Activated CD8-positive, alpha-beta T cell treated with anti-CD3 and anti-CD28 coated beads, Interleukin-2, amount 10 ng/mL, durations not matched to agents 7 days and 5 days (primary cell): Measurements from ENCODE around the gene PDCD5. TPM values are rescaled to one million over a fixed set of nuclear protein-coding genes. Genes with fewer than 3 reads are reported as not detected.
"Not testable (repeated sequence)": the region's sequence is repeated elsewhere in the genome, so short reads cannot be mapped to it uniquely, and the experiment has no call there.

Experiments
- ATAC-seq: fragments of 150-1000 bp; cut with Tn5 transposase; one replicate; pipeline ENCODE4 v1.10.0; 2021; ENCODE audit warnings: moderate library complexity
- CTCF ChIA-PET: fragments of 350-600 bp; sonication (Branson Sonifier 250); formaldehyde crosslinking; loops from one replicate; lab custom pipeline; 2021; ENCODE audit warnings: antibody characterized with exemption; lab: Charles Lee
- POLR2A ChIA-PET: fragments of 350-600 bp; sonication (Branson Sonifier 250); formaldehyde crosslinking; loops from one replicate; lab custom pipeline; 2021; ENCODE audit warnings: antibody characterized with exemption; lab: Charles Lee
- DNase-seq: peaks from one replicate; pipeline ENCODE4 v3.0.0-alpha.2; 2020
- H3K27ac Mint-ChIP-seq: one replicate; pipeline ENCODE4 v1.8.0; 2021; ENCODE audit warnings: mild to moderate bottlenecking, mixed read lengths
- H3K27me3 Mint-ChIP-seq: one replicate; pipeline ENCODE4 v1.8.0; 2021; ENCODE audit warnings: low read depth, mixed read lengths
- H3K36me3 Mint-ChIP-seq: one replicate; pipeline ENCODE4 v1.8.0; 2021; ENCODE audit warnings: low read depth, mixed read lengths
- H3K4me1 Mint-ChIP-seq: one replicate; pipeline ENCODE4 v1.8.0; 2021; ENCODE audit warnings: low read depth, mixed read lengths
- H3K4me3 Mint-ChIP-seq: one replicate; pipeline ENCODE4 v1.8.0; 2021; ENCODE audit warnings: mild to moderate bottlenecking, mixed read lengths
- H3K9me3 Mint-ChIP-seq: one replicate; pipeline ENCODE4 v1.8.0; 2022; ENCODE audit warnings: mixed read lengths; ENCODE audit not compliant: insufficient read depth
- total RNA-seq, 2 experiments: library from RNA; stranded (reverse); gene quantifications; one replicate each; pipeline ENCODE4 v1.2.3, GENCODE V29; 2021

PDCD5 gene
- total RNA-seq, 2 experiments from 2014 or later: 147 to 159 TPM

GRCh38 chr19:32581705-32582179 lies 752 bp downstream of the PDCD5 start:
- no peak for DNase-seq
- no peak for ATAC-seq
- H3K27me3 Mint-ChIP-seq: peaks cover 9% of the 10 kb centered on the region
- H3K36me3 Mint-ChIP-seq: peaks cover 30% of the 10 kb centered on the region
- CTCF ChIA-PET: interaction anchor here (0.9 to 1.5 kb wide), 3 partner anchors 18 to 595 kb away, joined by 3 to 4 read pairs (median 4); partner anchors contain the start of gene ZNF507
- H3K4me1 Mint-ChIP-seq: peaks cover 44% of the 10 kb centered on the region
- H3K9me3 Mint-ChIP-seq: no peaks in the 10 kb centered on the region
- POLR2A ChIA-PET: interaction anchor here (0.8 to 1.4 kb wide), 2 partner anchors 176 to 390 kb away, joined by 3 to 4 read pairs; partner anchors contain the start of genes CEP89, DPY19L3 and FAAP24
- peak overlapping the region; percentile 78 for H3K27ac Mint-ChIP-seq
- peak overlapping the region; percentile 89 for H3K4me3 Mint-ChIP-seq

- H3K27me3 Mint-ChIP-seq, H3K27ac Mint-ChIP-seq, POLR2A ChIA-PET, H3K9me3 Mint-ChIP-seq, ATAC-seq, H3K4me3 Mint-ChIP-seq, DNase-seq, CTCF ChIA-PET: not testable (repeated sequence)
- Mint-ChIP-seq H3K36me3 (peaks cover 60% of the 10 kb centered on the region), H3K4me1 (peaks cover 37% of the 10 kb centered on the region)
Measured at GRCh38 chr19:32587747-32588504, 6.9 kb downstream of the PDCD5 start.

- H3K36me3 Mint-ChIP-seq: peaks cover 71% of the 10 kb centered on the region
- POLR2A ChIA-PET: interaction anchor here (0.7 kb wide), 1 partner anchor 81 kb away, joined by 3 read pairs; the partner anchor contains the start of gene ANKRD27
- CTCF ChIA-PET: interaction anchor here (1.6 kb wide), 1 partner anchor 9 kb away, joined by 3 read pairs; no protein-coding TSS in a partner anchor
- no peak for DNase-seq
- H3K9me3 Mint-ChIP-seq: no peaks in the 10 kb centered on the region
- no peaks in the 10 kb centered on the region for H3K4me1 Mint-ChIP-seq
- H3K4me3 Mint-ChIP-seq: no peak overlapping the region
- H3K27me3 Mint-ChIP-seq: no peaks in the 10 kb centered on the region
- no peak overlapping the region for H3K27ac Mint-ChIP-seq
- no peak for ATAC-seq
Measured at GRCh38 chr19:32594021-32594420, 13.0 kb downstream of the PDCD5 start.

GRCh38 chr19:32595491-32595890 lies 14.5 kb downstream of the PDCD5 start:
- ATAC-seq (no peak), DNase-seq (no peak)
- no peaks in the 10 kb centered on the region for H3K9me3 Mint-ChIP-seq
- POLR2A ChIA-PET: no interaction called here
- no peaks in the 10 kb centered on the region for H3K27me3 Mint-ChIP-seq
- peaks cover 8% of the 10 kb centered on the region for H3K4me1 Mint-ChIP-seq
- H3K4me3 Mint-ChIP-seq: no peak overlapping the region
- H3K27ac Mint-ChIP-seq: no peak overlapping the region
- H3K36me3 Mint-ChIP-seq: peaks cover 74% of the 10 kb centered on the region
- CTCF ChIA-PET: no interaction called here

GRCh38 chr19:32598022-32598421 lies 17.0 kb downstream of the PDCD5 start:
- ATAC-seq (no peak), DNase-seq (no peak)
- H3K27ac Mint-ChIP-seq: no peak overlapping the region
- peaks cover 8% of the 10 kb centered on the region for H3K4me1 Mint-ChIP-seq
- ChIA-PET POLR2A (no interaction called here), CTCF (interaction anchor here (1.1 to 1.2 kb wide), 2 partner anchors 11 to 14 kb away, joined by 3 read pairs; no protein-coding TSS in a partner anchor)
- peaks cover 59% of the 10 kb centered on the region for H3K36me3 Mint-ChIP-seq
- no peaks in the 10 kb centered on the region for H3K9me3 Mint-ChIP-seq
- H3K27me3 Mint-ChIP-seq: no peaks in the 10 kb centered on the region
- H3K4me3 Mint-ChIP-seq: no peak overlapping the region

- ChIA-PET CTCF (interaction anchor here (0.8 to 1.9 kb wide), 9 partner anchors 14 to 137 kb away, joined by 3 to 15 read pairs (median 4); partner anchors contain the start of genes ANKRD27, PDCD5 and RGS9BP), POLR2A (no interaction called here)
- Mint-ChIP-seq H3K4me1 (peaks cover 8% of the 10 kb centered on the region), H3K27me3 (no peaks in the 10 kb centered on the region), H3K27ac (no peak overlapping the region), H3K4me3 (no peak overlapping the region), H3K9me3 (no peaks in the 10 kb centered on the region), H3K36me3 (peaks cover 52% of the 10 kb centered on the region)
- DNase-seq: no peak
- ATAC-seq: no peak
Measured at GRCh38 chr19:32599258-32599657, 18.3 kb downstream of the PDCD5 start.

- Mint-ChIP-seq H3K4me3 (no peak overlapping the region), H3K36me3 (peaks cover 50% of the 10 kb centered on the region), H3K27me3 (no peaks in the 10 kb centered on the region), H3K9me3 (no peaks in the 10 kb centered on the region), H3K4me1 (peaks cover 8% of the 10 kb centered on the region), H3K27ac (no peak overlapping the region)
- POLR2A ChIA-PET: interaction anchor here (0.5 kb wide), 1 partner anchor 47 kb away, joined by 3 read pairs; no protein-coding TSS in a partner anchor
- CTCF ChIA-PET: interaction anchor here (0.7 to 1.9 kb wide), 17 partner anchors 15 to 375 kb away, joined by 3 to 15 read pairs (median 4); partner anchors contain the start of genes ANKRD27, PDCD5 and RGS9BP
- DNase-seq (peak; percentile 69), ATAC-seq (peak; percentile 65)
Measured at GRCh38 chr19:32599736-32600157, 18.8 kb downstream of the PDCD5 start.

GRCh38 chr19:32603961-32604360 lies 23.0 kb downstream of the PDCD5 start:
- CTCF ChIA-PET: no interaction called here
- Mint-ChIP-seq H3K4me1 (peaks cover 8% of the 10 kb centered on the region), H3K27ac (no peak overlapping the region), H3K27me3 (no peaks in the 10 kb centered on the region), H3K36me3 (peaks cover 26% of the 10 kb centered on the region), H3K4me3 (no peak overlapping the region), H3K9me3 (no peaks in the 10 kb centered on the region)
- no peak for DNase-seq
- POLR2A ChIA-PET: no interaction called here
- no peak for ATAC-seq

- Mint-ChIP-seq H3K36me3 (peaks cover 22% of the 10 kb centered on the region), H3K27ac (no peak overlapping the region), H3K27me3 (no peaks in the 10 kb centered on the region), H3K9me3 (no peaks in the 10 kb centered on the region), H3K4me1 (no peaks in the 10 kb centered on the region), H3K4me3 (no peak overlapping the region)
- ATAC-seq (no peak), DNase-seq (no peak)
- ChIA-PET CTCF (no interaction called here), POLR2A (no interaction called here)
Measured at GRCh38 chr19:32605544-32605943, 24.6 kb downstream of the PDCD5 start.

GRCh38 chr19:32606289-32606688 lies 25.3 kb downstream of the PDCD5 start:
- Mint-ChIP-seq H3K36me3 (peaks cover 20% of the 10 kb centered on the region), H3K27me3 (no peaks in the 10 kb centered on the region), H3K4me1 (no peaks in the 10 kb centered on the region), H3K9me3 (no peaks in the 10 kb centered on the region), H3K27ac (no peak overlapping the region), H3K4me3 (no peak overlapping the region)
- CTCF ChIA-PET: no interaction called here
- DNase-seq (no peak), ATAC-seq (no peak)
- POLR2A ChIA-PET: no interaction called here

GRCh38 chr19:32607479-32607878 lies 26.5 kb downstream of the PDCD5 start:
- Mint-ChIP-seq H3K4me1 (no peaks in the 10 kb centered on the region), H3K9me3 (no peaks in the 10 kb centered on the region), H3K36me3 (peaks cover 23% of the 10 kb centered on the region), H3K27me3 (no peaks in the 10 kb centered on the region), H3K4me3 (no peak overlapping the region), H3K27ac (no peak overlapping the region)
- DNase-seq (no peak), ATAC-seq (no peak)
- ChIA-PET POLR2A (no interaction called here), CTCF (no interaction called here)

GRCh38 chr19:32611161-32611560 lies 30.2 kb downstream of the PDCD5 start:
- Mint-ChIP-seq H3K9me3 (no peaks in the 10 kb centered on the region), H3K27me3 (no peaks in the 10 kb centered on the region), H3K4me1 (no peaks in the 10 kb centered on the region), H3K4me3 (no peak overlapping the region), H3K36me3 (peaks cover 37% of the 10 kb centered on the region), H3K27ac (no peak overlapping the region)
- no peak for ATAC-seq
- CTCF ChIA-PET: no interaction called here
- DNase-seq: no peak
- POLR2A ChIA-PET: no interaction called here
